Mesothelial cell of epicardium (in vitro differentiated cells): ENCODE data around the gene CHI3L2. TPM values are rescaled to one million over a fixed set of nuclear protein-coding genes. Genes with fewer than 3 reads are reported as not detected.

ENCODE experiments used
- DNase-seq, 2 experiments: peaks; one replicate each; pipeline ENCODE4 v3.0.0; 2021; ENCODE audit warnings: low spot score in 2 of 2; ENCODE audit not compliant: unreplicated experiment in 2 of 2
- H3K27ac Mint-ChIP-seq: 2 replicates; pipeline ENCODE4 v1.8.0; 2021; ENCODE audit warnings: mixed read lengths
- H3K27me3 Mint-ChIP-seq: 2 replicates; pipeline ENCODE4 v1.8.0; 2021; ENCODE audit warnings: low read depth, mixed read lengths
- H3K36me3 Mint-ChIP-seq: 2 replicates; pipeline ENCODE4 v1.8.0; 2021; ENCODE audit warnings: mixed read lengths
- H3K4me1 Mint-ChIP-seq: 2 replicates; pipeline ENCODE4 v1.8.0; 2021; ENCODE audit warnings: mixed read lengths
- H3K4me3 Mint-ChIP-seq: 2 replicates; pipeline ENCODE4 v1.8.0; 2021; ENCODE audit warnings: mild to moderate bottlenecking, moderate library complexity, mixed read lengths
- H3K9me3 Mint-ChIP-seq: 2 replicates; pipeline ENCODE4 v1.8.0; 2021; ENCODE audit warnings: mixed read lengths
- total RNA-seq: library from RNA; stranded (reverse); gene quantifications from 3 replicates; pipeline ENCODE4 v1.2.1, GENCODE V29; 2021
- TF ChIP-seq, protein P1 (sequence below): fragments of 200-600 bp; sonication (generic); IDR thresholded peaks from one replicate; pipeline ENCODE4 v1.5.0; 2021; ENCODE audit warnings: antibody characterized with exemption; ENCODE audit not compliant: unreplicated experiment

Gene CHI3L2
- total RNA-seq, 1 donor from 2014 or later, result not detected

DNA sequence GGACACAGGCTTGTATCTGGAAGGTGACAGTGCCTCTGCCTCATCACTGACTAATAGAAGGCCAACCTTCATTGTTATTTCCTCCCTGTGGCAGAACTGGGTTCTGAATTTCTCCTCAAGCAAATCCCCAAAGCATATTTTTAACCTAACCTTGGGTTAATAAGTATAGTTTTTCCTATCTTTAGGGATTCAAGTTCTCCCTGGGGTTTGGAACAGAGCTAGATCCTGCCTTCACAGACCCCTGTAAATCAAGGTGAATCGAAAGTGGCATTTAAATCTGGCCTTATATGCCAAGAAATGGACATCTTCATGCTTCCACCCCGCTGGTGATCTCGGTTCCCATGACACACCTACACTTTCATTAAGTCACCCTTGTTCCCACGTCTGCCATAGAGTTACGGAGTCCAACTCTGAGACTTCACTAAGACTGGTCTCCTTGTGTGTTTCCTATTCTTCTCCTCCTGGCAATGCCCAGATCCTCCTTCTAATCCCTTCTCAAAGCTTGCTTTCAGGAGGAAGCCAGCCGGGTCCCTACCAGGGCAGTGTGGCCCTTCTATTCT lies 4.3 kb upstream of the CHI3L2 start:
- no peaks in the 10 kb centered on the region for H3K9me3 Mint-ChIP-seq
- TF ChIP-seq, protein P1, sequence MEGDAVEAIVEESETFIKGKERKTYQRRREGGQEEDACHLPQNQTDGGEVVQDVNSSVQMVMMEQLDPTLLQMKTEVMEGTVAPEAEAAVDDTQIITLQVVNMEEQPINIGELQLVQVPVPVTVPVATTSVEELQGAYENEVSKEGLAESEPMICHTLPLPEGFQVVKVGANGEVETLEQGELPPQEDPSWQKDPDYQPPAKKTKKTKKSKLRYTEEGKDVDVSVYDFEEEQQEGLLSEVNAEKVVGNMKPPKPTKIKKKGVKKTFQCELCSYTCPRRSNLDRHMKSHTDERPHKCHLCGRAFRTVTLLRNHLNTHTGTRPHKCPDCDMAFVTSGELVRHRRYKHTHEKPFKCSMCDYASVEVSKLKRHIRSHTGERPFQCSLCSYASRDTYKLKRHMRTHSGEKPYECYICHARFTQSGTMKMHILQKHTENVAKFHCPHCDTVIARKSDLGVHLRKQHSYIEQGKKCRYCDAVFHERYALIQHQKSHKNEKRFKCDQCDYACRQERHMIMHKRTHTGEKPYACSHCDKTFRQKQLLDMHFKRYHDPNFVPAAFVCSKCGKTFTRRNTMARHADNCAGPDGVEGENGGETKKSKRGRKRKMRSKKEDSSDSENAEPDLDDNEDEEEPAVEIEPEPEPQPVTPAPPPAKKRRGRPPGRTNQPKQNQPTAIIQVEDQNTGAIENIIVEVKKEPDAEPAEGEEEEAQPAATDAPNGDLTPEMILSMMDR, result no peak
- no peak overlapping the region for H3K27ac Mint-ChIP-seq
- no peaks in the 10 kb centered on the region for H3K27me3 Mint-ChIP-seq
- H3K4me1 Mint-ChIP-seq, result peaks cover 14% of the 10 kb centered on the region
- no peak overlapping the region for H3K4me3 Mint-ChIP-seq
- no peak for DNase-seq
- no peaks in the 10 kb centered on the region for H3K36me3 Mint-ChIP-seq

DNA sequence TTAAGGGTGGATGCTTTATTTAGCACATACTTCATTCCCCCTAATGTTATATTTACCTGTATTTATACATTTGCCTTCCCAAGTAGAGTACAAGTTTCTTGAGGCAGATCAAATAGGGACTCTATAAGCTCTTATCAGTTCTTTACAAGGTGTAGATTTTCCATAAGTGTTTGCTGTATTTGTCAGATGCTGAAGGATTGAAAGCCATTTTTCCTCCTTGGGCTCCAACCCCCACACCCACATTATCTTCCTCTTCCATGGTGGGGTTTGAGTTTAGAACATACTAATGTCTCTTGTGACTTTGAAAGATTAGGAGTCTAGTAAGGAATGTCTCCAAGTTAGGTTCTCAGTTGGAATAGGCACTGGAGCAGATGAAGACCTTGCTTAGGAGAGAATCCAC lies 2.4 kb upstream of the CHI3L2 start:
- no peaks in the 10 kb centered on the region for H3K27me3 Mint-ChIP-seq

DNA sequence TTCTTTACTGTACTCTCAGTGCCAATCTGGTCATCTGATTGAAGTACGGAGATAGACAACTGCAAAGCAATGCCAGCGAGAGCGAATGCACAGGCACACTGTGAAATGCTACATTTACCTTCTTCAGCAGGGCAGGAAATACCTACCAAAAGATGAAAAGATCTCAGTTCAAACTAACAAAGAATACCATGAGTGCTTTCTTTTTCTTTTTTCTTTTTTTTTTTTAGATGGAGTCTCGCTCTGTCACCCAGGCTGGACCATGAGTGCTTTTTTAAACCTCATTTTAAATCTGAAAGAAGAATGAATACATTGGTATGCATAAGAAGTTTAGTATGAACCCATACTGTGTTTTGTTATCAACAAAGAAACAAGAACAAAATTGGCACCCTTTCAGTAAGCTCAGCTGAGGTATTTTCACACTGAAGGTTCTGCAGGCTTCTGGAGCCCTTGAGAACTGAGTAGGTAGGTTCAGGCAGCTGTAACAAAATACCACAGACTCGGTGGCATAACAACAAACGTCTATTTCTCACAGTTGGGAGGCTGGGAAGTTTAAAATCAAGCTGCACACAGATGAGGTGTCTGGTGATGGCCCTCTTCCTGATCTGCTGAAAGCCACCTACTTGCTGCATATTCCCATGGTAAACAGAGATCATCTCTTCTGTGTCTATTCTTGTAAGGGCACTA lies 1.7 kb upstream of the CHI3L2 start:
- Mint-ChIP-seq H3K27ac (no peak overlapping the region), H3K27me3 (no peaks in the 10 kb centered on the region)

More for the DNA sequence above, 2.4 kb upstream of the CHI3L2 start:
- DNase-seq, result no peak
- TF ChIP-seq, protein P1, result no peak
- Mint-ChIP-seq H3K4me3 (no peak overlapping the region), H3K9me3 (no peaks in the 10 kb centered on the region), H3K27ac (no peak overlapping the region), H3K36me3 (no peaks in the 10 kb centered on the region), H3K4me1 (peaks cover 14% of the 10 kb centered on the region)

DNA sequence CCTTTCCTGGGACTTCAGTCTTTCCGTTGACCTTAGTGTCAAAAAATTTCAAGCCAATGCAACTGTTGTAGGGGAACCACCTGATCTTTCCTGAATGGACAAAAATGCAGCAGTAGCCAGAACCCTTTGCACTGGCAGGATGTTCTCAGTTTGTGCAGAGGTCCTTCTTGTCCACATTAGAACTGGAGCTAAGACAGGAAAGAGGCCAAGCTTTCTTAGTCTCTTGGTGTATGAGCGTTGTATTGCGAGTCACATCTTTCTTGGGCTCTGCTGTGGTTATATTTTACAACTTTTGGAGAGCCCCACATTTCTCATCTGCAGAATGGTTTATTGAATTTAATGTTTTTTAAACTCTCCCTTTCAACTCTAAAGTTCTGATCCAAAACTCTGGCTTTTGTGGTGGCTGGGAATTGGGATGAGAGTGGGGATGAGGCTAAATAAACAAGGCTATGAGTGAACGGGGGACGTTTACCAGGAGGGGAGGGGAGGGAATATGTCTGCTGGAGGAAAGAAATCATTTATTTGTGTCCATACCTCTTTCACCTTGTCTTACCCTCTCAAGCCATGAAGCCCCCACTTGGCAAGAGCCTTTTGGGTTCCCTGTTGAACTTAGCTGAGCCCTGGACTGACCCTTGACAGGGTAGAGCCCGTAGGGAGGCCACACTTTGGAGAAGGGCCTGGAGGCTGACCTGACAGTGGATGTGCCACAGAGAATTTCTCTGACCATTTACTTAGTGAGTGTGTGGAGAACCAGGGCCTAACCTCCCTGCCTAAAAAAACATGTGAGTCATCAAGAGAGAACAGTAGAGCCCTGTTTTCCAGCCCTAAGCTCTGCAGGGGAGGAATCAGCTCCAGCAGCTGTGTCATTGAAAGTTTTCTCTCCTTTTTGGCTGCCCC lies 586 bp downstream of the CHI3L2 start:
- Mint-ChIP-seq H3K4me3 (no peak overlapping the region), H3K27ac (no peak overlapping the region), H3K9me3 (no peaks in the 10 kb centered on the region), H3K4me1 (no peaks in the 10 kb centered on the region), H3K27me3 (no peaks in the 10 kb centered on the region), H3K36me3 (no peaks in the 10 kb centered on the region)
- TF ChIP-seq, protein P1, result no peak
- no peak for DNase-seq

More for the DNA sequence above, 1.7 kb upstream of the CHI3L2 start:
- TF ChIP-seq, protein P1, result no peak
- H3K4me1 Mint-ChIP-seq, result peaks cover 14% of the 10 kb centered on the region
- DNase-seq, result no peak
- no peaks in the 10 kb centered on the region for H3K9me3 Mint-ChIP-seq
- no peaks in the 10 kb centered on the region for H3K36me3 Mint-ChIP-seq
- H3K4me3 Mint-ChIP-seq, result no peak overlapping the region

DNA sequence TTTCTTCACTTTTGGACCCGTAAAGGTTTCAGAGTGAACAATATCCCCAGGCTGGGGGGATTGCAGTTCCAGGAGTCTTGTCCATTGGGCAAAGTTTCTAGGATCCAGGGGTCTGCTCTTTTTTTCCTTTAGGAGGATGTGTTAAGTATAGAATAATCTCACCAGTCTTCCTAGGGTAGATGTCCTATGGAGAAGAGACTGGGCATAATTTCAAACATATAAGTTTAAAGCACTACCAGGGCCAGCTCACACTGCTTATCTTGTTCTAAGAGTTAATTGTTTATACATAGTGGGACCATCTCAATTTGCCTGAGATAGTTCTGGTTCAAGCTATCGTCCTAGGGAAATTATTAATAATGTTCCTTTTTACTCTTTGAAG lies 1.2 kb downstream of the CHI3L2 start:
- no peak for DNase-seq
- no peaks in the 10 kb centered on the region for H3K27me3 Mint-ChIP-seq
- no peaks in the 10 kb centered on the region for H3K4me1 Mint-ChIP-seq
- H3K36me3 Mint-ChIP-seq, result no peaks in the 10 kb centered on the region
- no peaks in the 10 kb centered on the region for H3K9me3 Mint-ChIP-seq
- TF ChIP-seq, protein P1, result no peak
- no peak overlapping the region for H3K4me3 Mint-ChIP-seq
- no peak overlapping the region for H3K27ac Mint-ChIP-seq
